ENCODE data around the gene XIRP1.
A peak's percentile ranks its signal among the peaks of the same experiment; 100 is the strongest.

XIRP1 gene

GRCh38 chr3:39208463-39209055 lies 16.2 kb upstream of the XIRP1 start:
- DNase-seq (ENCODE audit: low read depth) = peak; percentile 63
- TF ChIP-seq, protein P1, sequence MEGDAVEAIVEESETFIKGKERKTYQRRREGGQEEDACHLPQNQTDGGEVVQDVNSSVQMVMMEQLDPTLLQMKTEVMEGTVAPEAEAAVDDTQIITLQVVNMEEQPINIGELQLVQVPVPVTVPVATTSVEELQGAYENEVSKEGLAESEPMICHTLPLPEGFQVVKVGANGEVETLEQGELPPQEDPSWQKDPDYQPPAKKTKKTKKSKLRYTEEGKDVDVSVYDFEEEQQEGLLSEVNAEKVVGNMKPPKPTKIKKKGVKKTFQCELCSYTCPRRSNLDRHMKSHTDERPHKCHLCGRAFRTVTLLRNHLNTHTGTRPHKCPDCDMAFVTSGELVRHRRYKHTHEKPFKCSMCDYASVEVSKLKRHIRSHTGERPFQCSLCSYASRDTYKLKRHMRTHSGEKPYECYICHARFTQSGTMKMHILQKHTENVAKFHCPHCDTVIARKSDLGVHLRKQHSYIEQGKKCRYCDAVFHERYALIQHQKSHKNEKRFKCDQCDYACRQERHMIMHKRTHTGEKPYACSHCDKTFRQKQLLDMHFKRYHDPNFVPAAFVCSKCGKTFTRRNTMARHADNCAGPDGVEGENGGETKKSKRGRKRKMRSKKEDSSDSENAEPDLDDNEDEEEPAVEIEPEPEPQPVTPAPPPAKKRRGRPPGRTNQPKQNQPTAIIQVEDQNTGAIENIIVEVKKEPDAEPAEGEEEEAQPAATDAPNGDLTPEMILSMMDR (conservative IDR thresholded peaks at IDR 0.05; ENCODE audit: low read length) = peak; percentile 88
- no peak overlapping the region for H3K4me3 ChIP-seq (ENCODE audit: low read length)

DNA sequence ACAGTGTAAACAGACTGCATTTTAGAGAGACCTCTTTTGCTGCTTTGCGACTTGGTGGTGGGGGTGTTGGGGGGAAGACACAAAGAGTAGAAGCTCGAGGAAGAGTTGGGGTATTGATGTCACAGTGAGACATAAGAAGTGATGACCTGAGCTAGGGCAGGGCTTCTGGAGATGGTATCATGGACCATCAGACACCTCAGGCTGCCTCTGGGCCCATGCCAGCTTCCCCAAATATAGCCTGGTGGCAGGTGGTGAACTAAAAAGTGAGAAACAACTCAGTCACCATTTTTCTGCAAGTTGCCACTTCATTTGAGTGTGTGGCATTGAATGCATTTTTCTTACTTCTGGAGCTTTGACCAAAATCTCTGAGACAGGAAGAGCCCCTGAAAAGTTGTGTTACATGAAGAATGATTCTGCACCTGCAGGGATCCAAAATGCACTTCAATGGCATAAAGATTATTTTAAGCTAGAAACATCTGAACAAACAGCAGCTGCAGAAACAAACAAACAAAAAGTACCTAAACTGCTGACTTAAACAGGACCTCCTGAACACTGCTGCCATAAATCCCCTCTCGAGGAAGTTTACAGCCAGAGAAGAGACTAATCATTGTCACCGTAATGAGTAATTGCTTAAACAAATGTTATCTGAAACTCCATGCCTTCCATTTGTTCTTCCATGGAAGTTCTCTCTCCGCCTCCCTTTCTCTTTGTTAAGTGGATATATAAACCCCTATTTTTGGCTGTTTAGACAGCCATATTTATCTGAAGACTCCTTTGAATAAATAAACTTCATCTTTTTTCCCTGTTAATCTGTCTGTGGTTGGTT lies 15.2 kb upstream of the XIRP1 start:
- DNase-seq (ENCODE audit: low read depth) = no peak
- H3K4me3 ChIP-seq (ENCODE audit: low read length) = no peak overlapping the region
- TF ChIP-seq, protein P1 (conservative IDR thresholded peaks at IDR 0.05; ENCODE audit: low read length) = no peak

DNA sequence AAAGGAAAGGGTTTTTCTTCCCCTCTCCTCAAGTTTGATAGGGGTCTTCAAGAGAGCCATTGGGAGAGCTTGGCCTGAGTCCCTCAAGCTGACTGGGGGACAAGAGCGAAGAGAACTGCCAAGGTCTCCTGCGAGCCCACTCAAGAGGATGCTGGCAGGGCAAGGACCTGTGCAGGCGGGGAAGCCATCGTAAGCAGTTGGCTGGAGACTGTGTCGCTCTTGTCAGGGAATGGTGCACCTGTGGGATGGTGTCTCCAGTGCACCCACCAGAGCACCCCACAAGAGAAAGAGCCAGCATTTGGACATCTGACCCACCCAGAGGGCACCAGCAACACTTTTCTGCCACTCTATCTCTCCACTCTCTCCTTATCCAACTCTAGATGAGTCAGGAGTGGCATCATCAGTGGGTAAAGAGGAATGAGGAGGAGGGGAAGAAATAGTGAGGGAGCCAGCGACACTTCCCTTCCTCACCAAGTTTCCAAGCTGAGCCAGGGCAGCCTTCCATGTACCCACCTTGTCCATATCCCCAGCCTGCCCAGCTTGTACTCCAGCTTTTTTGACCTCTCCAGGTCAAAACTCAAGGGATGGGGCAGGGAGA lies 13.6 kb upstream of the XIRP1 start:
- no peak overlapping the region for H3K4me3 ChIP-seq (ENCODE audit: low read length)
- TF ChIP-seq, protein P1 (conservative IDR thresholded peaks at IDR 0.05; ENCODE audit: low read length) = no peak
- DNase-seq (ENCODE audit: low read depth) = no peak

DNA sequence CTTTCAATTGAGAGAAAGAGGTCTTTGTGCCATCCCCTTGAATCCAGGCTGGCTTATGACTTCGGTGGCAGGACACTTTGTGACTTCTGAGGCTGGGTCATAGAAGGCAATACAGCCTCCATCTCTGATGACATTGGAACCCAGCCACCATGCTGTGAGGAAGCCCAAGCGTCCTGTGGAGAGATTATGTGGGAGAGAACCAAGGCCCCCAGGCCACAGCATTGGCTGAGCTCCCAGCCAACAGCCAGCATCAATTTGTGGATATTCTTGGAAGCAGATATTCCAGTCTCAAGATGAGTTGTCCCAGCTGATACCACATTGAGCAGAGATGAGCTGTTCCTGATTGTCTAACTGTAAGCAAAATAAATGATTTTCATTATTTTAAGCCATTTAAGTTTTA lies 12.7 kb upstream of the XIRP1 start:
- DNase-seq (ENCODE audit: low read depth) = no peak
- H3K4me3 ChIP-seq (ENCODE audit: low read length) = no peak overlapping the region
- TF ChIP-seq, protein P1 (conservative IDR thresholded peaks at IDR 0.05; ENCODE audit: low read length) = no peak

DNA sequence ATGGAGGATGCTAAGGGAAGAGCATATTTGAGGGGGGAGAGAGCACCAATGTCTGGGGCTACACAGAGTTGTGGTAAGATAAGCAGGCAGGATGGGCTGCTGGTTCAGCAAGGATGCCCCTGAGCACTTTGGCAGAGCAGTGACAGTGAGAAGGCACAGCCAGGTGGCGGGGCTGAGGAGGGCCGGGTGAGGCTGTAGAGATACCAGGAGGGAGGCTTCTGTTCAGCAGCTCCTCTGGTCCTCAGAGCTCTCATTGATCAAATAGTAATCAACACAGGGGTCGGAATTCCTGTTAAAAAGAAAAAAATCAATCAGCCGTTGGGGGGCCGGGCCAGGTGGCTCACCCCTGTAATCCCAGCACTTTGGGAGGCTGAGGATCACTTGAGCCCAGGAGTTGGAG lies 11.5 kb upstream of the XIRP1 start:
- no peak overlapping the region for H3K4me3 ChIP-seq (ENCODE audit: low read length)
- TF ChIP-seq, protein P1 (conservative IDR thresholded peaks at IDR 0.05; ENCODE audit: low read length) = no peak
- DNase-seq (ENCODE audit: low read depth) = no peak

DNA sequence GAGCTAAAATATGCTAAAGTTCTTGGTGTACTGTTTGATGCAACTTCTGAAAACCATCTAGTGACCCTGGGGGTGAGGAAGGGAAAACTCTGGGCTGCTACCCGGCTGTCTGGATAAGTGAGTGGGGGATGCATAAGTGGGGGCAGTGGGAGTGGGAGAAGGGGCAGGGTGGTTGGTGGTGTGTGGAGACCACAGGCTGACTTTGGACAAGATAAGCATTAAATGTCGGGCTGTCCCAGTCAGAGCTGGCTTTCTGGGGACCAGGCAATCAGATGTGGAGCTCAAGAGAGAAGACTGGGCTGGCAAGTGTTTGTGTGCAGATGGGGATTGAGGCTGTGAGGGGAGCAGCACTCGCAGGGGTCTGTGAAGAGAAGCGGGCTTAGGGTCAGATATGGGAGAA lies 11.0 kb upstream of the XIRP1 start:
- no peak for DNase-seq (ENCODE audit: low read depth)
- H3K4me3 ChIP-seq (ENCODE audit: low read length) = no peak overlapping the region
- TF ChIP-seq, protein P1 (conservative IDR thresholded peaks at IDR 0.05; ENCODE audit: low read length) = no peak
